Panc1 (cell line): ENCODE results near the gene POLE.

ENCODE experiments used
- POLR2AphosphoS5 ChIP-seq: IDR thresholded peaks from 2 replicates; pipeline ENCODE4 v1.6.1; 2012; ENCODE audit warnings: mild to moderate bottlenecking, low read depth, low read length, moderate library complexity
- SIN3A ChIP-seq: IDR thresholded peaks from 2 replicates; pipeline ENCODE4 v1.6.1; 2012; ENCODE audit warnings: low read depth, mild to moderate bottlenecking, low read length, moderate library complexity, borderline replicate concordance; ENCODE audit not compliant: insufficient read depth
- TF ChIP-seq, protein P1 (sequence below): fragments of 450-650 bp; IDR thresholded peaks from 2 replicates; pipeline ENCODE4 v1.5.1; 2017; ENCODE audit warnings: mild to moderate bottlenecking
- TF ChIP-seq, protein P2 (sequence below), 2 experiments: IDR thresholded peaks; 2 replicates each; pipeline ENCODE4 v1.6.1; 2011 to 2012; ENCODE audit warnings: low read depth in 2 of 2, control low read depth in 1 of 2, low read length in 1 of 2, mild to moderate bottlenecking in 1 of 2, moderate library complexity in 1 of 2; ENCODE audit not compliant: insufficient read depth in 1 of 2

DNA sequence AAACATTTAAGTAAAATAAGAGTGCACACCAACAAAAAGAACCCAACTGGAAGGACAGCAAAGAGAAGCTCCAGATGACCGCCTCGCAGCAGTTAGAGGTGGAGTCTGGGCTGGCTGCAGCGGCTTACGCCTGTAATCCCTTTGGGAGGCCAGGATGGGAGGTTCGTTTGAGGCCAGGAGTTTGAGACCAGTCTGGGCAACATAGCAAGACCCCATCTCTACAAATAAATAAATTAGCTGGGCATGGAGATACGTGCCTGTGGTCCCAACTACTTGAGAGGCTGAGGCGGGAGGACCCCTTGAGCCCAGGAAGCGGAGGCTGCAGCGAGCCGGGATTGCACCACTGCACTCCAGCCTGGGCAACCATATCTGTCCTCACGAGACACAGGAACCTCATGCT, 92.0 kb downstream of the POLE start:
- TF ChIP-seq, protein P1, sequence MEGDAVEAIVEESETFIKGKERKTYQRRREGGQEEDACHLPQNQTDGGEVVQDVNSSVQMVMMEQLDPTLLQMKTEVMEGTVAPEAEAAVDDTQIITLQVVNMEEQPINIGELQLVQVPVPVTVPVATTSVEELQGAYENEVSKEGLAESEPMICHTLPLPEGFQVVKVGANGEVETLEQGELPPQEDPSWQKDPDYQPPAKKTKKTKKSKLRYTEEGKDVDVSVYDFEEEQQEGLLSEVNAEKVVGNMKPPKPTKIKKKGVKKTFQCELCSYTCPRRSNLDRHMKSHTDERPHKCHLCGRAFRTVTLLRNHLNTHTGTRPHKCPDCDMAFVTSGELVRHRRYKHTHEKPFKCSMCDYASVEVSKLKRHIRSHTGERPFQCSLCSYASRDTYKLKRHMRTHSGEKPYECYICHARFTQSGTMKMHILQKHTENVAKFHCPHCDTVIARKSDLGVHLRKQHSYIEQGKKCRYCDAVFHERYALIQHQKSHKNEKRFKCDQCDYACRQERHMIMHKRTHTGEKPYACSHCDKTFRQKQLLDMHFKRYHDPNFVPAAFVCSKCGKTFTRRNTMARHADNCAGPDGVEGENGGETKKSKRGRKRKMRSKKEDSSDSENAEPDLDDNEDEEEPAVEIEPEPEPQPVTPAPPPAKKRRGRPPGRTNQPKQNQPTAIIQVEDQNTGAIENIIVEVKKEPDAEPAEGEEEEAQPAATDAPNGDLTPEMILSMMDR, result no peak
- TF ChIP-seq POLR2AphosphoS5, result no peak
- TF ChIP-seq, protein P2, sequence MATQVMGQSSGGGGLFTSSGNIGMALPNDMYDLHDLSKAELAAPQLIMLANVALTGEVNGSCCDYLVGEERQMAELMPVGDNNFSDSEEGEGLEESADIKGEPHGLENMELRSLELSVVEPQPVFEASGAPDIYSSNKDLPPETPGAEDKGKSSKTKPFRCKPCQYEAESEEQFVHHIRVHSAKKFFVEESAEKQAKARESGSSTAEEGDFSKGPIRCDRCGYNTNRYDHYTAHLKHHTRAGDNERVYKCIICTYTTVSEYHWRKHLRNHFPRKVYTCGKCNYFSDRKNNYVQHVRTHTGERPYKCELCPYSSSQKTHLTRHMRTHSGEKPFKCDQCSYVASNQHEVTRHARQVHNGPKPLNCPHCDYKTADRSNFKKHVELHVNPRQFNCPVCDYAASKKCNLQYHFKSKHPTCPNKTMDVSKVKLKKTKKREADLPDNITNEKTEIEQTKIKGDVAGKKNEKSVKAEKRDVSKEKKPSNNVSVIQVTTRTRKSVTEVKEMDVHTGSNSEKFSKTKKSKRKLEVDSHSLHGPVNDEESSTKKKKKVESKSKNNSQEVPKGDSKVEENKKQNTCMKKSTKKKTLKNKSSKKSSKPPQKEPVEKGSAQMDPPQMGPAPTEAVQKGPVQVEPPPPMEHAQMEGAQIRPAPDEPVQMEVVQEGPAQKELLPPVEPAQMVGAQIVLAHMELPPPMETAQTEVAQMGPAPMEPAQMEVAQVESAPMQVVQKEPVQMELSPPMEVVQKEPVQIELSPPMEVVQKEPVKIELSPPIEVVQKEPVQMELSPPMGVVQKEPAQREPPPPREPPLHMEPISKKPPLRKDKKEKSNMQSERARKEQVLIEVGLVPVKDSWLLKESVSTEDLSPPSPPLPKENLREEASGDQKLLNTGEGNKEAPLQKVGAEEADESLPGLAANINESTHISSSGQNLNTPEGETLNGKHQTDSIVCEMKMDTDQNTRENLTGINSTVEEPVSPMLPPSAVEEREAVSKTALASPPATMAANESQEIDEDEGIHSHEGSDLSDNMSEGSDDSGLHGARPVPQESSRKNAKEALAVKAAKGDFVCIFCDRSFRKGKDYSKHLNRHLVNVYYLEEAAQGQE (IDR thresholded peaks at IDR 0.05; ENCODE audit: insufficient read depth in 1 of 2, low read depth in 2 of 2, low read length in 1 of 2), result no peak
- TF ChIP-seq SIN3A, result no peak
